Calu3 (cell line): ENCODE results near the gene WDFY4. TPM values are rescaled to one million over a fixed set of nuclear protein-coding genes. Genes with fewer than 3 reads are reported as not detected.

Source experiments
- BruUV-seq: library from RNA; stranded (reverse); fragments of 400-500 nt; replicated peaks from 2 replicates; lab custom pipeline; 2021; lab: Mats Ljungman, UMichigan
- CTCF ChIA-PET: fragments of 300-600 bp; sonication (Branson Sonifier 250); formaldehyde crosslinking; loops from one replicate; lab custom pipeline; 2022; ENCODE audit warnings: antibody characterized with exemption; lab: Charles Lee
- DNase-seq: peaks from one replicate; pipeline ENCODE4 v3.0.0; 2022
- H3K27ac Mint-ChIP-seq: one replicate; pipeline ENCODE4 v1.8.0; 2022; ENCODE audit warnings: mixed read lengths; ENCODE audit not compliant: unreplicated experiment
- H3K27me3 Mint-ChIP-seq: one replicate; pipeline ENCODE4 v1.8.0; 2022; ENCODE audit warnings: mixed read lengths; ENCODE audit not compliant: unreplicated experiment
- H3K36me3 Mint-ChIP-seq: one replicate; pipeline ENCODE4 v1.8.0; 2022; ENCODE audit warnings: mild to moderate bottlenecking, moderate library complexity, mixed read lengths; ENCODE audit not compliant: insufficient read depth, unreplicated experiment
- H3K4me1 Mint-ChIP-seq: one replicate; pipeline ENCODE4 v1.8.0; 2022; ENCODE audit warnings: mild to moderate bottlenecking, low read depth, mixed read lengths; ENCODE audit not compliant: unreplicated experiment
- H3K4me3 Mint-ChIP-seq: one replicate; pipeline ENCODE4 v1.8.0; 2022; ENCODE audit warnings: mild to moderate bottlenecking, low read depth, moderate library complexity, mixed read lengths; ENCODE audit not compliant: unreplicated experiment
- H3K9me3 Mint-ChIP-seq: one replicate; pipeline ENCODE4 v1.8.0; 2022; ENCODE audit warnings: low read depth, mixed read lengths; ENCODE audit not compliant: unreplicated experiment
- CTCF ChIP-seq: fragments of 200-600 bp; IDR thresholded peaks from one replicate; pipeline ENCODE4 v1.8.0; 2022; ENCODE audit warnings: antibody characterized with exemption; ENCODE audit not compliant: unreplicated experiment
- intact Hi-C: fragments of 100-400 bp; cut with micrococcal nuclease; formaldehyde crosslinking; loops from one replicate; pipeline ENCODE4 v1.10.0; 2022; ENCODE audit not compliant: unreplicated experiment
- total RNA-seq: library from RNA; stranded (reverse); gene quantifications from 2 replicates; pipeline ENCODE4 v1.2.3, GENCODE V29; 2022

Gene WDFY4
- total RNA-seq, 1 experiment from 2014 or later: not detected

DNA sequence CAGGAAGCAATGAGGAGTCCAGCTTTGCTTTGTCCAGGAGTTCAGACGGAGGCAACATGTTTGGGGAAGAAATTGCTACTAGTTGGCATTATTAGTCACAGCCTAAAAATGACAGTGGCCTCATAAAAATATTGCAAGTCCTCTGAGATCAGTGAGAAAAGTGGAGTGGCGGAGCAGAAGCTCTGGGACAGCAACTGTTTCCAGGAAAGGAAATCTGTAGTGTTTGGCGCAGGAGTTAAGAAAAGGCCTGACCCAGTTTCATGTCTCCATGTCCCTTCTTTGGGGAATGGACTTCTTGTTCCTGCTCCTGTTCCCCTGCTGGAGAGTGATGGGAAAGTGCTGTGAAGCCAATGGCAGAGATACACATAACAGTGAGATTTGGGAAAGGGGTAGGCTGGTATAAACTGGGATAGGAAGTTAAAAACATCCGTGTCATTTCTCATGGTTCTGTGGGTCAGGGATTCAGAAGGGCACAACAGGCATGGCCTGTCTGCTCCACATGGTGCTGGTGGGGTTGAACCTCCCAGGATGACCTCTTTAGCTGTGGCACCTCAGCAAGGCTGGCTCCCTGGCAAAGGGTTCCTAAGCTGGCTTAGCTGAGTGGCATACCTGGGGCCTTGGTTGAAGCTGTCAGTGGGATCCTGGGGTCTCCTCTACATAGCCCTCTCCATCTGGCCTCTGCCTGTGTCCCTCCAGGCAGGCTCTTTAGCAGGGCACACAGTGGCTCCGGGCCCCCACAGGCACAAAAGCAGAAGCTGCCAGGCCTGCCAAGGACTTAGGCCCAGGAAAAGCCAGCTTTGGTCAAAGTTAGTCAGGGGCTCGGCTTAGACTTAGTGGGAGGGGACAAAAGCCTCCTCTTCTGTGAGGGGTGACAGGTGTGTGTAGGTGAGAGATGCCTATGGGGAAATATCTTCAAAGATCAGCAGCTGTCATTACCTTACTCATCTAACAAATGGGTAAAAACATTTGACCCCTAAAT is 77.7 kb downstream of the WDFY4 start:
- intact Hi-C loops: no loop called here
- CTCF ChIA-PET: interaction anchor here (1.1 kb wide), 1 partner anchor 13 kb away, joined by 3 read pairs; no protein-coding TSS in a partner anchor
- Mint-ChIP-seq H3K27me3 (peaks cover 83% of the 10 kb centered on the region), H3K9me3 (no peaks in the 10 kb centered on the region), H3K36me3 (no peaks in the 10 kb centered on the region), H3K4me3 (no peak overlapping the region), H3K27ac (no peak overlapping the region), H3K4me1 (no peaks in the 10 kb centered on the region)
- no peak for TF ChIP-seq CTCF
- DNase-seq: no peak
- BruUV-seq: no TSS peak

GRCh38 chr10:48763403-48763965 is 78.8 kb downstream of the WDFY4 start:
- no peak for DNase-seq
- Mint-ChIP-seq H3K36me3 (no peaks in the 10 kb centered on the region), H3K9me3 (no peaks in the 10 kb centered on the region), H3K4me3 (no peak overlapping the region), H3K27me3 (peaks cover 83% of the 10 kb centered on the region), H3K27ac (no peak overlapping the region), H3K4me1 (no peaks in the 10 kb centered on the region)
- no TSS peak for BruUV-seq
- no peak for TF ChIP-seq CTCF
- intact Hi-C loops: no loop called here
- CTCF ChIA-PET: interaction anchor here (1.1 kb wide), 1 partner anchor 12 kb away, joined by 3 read pairs; no protein-coding TSS in a partner anchor

GRCh38 chr10:48764486-48764885 is 79.8 kb downstream of the WDFY4 start:
- Mint-ChIP-seq H3K36me3 (no peaks in the 10 kb centered on the region), H3K27me3 (peaks cover 83% of the 10 kb centered on the region), H3K4me3 (no peak overlapping the region), H3K27ac (no peak overlapping the region), H3K9me3 (no peaks in the 10 kb centered on the region), H3K4me1 (no peaks in the 10 kb centered on the region)
- intact Hi-C loops: no loop called here
- no peak for TF ChIP-seq CTCF
- BruUV-seq: no TSS peak
- no peak for DNase-seq
- CTCF ChIA-PET: no interaction called here

DNA sequence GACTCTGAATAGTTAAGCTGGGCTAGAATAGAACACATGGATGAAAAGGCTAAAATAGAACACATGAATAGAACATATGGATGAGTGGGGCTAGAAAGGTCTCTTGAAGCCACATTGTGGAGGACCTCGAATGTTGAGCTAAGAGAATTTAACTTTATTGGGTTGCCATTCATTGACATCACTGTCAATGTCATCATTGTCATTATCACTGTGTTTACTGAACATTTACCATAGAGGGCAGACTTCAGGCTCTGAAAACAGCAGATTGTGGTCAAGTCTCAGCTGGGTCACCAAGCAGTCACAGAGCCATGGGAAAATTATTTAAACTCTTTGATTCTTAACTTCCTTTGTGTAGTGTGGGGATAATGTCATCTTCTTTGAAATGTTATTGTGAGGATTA is 80.4 kb downstream of the WDFY4 start:
- Mint-ChIP-seq H3K9me3 (no peaks in the 10 kb centered on the region), H3K4me1 (no peaks in the 10 kb centered on the region), H3K36me3 (no peaks in the 10 kb centered on the region), H3K4me3 (no peak overlapping the region), H3K27me3 (peaks cover 83% of the 10 kb centered on the region), H3K27ac (no peak overlapping the region)
- DNase-seq: no peak
- CTCF ChIA-PET: no interaction called here
- no peak for TF ChIP-seq CTCF
- intact Hi-C loops: no loop called here
- no TSS peak for BruUV-seq
